ENCODE measurements around the gene SFTA2. TPM values are rescaled to one million over a fixed set of nuclear protein-coding genes. Genes with fewer than 3 reads are reported as not detected.

Gene SFTA2
- total RNA-seq, 2 donors from 2014 or later, result not detected

DNA sequence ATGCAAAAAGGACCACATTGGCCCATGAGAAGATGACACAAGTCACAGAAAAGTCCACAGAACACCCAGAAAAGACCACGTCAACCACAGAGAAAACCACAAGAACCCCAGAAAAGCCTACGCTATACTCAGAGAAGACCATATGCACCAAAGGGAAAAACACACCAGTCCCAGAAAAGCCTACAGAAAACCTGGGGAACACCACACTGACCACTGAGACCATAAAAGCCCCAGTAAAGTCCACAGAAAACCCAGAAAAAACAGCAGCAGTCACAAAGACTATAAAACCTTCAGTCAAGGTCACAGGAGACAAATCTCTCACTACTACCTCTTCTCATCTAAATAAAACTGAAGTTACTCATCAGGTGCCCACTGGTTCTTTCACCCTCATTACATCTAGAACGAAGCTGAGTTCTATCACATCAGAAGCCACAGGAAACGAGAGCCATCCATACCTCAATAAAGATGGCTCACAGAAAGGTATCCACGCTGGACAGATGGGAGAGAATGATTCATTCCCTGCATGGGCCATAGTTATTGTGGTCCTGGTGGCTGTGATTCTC, 20.0 kb upstream of the SFTA2 start:
- TF ChIP-seq, protein P1, sequence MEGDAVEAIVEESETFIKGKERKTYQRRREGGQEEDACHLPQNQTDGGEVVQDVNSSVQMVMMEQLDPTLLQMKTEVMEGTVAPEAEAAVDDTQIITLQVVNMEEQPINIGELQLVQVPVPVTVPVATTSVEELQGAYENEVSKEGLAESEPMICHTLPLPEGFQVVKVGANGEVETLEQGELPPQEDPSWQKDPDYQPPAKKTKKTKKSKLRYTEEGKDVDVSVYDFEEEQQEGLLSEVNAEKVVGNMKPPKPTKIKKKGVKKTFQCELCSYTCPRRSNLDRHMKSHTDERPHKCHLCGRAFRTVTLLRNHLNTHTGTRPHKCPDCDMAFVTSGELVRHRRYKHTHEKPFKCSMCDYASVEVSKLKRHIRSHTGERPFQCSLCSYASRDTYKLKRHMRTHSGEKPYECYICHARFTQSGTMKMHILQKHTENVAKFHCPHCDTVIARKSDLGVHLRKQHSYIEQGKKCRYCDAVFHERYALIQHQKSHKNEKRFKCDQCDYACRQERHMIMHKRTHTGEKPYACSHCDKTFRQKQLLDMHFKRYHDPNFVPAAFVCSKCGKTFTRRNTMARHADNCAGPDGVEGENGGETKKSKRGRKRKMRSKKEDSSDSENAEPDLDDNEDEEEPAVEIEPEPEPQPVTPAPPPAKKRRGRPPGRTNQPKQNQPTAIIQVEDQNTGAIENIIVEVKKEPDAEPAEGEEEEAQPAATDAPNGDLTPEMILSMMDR (IDR thresholded peaks at IDR 0.05), result no peak
- Histone ChIP-seq H3K27me3 (replicated peaks; ENCODE audit: insufficient read depth) (no peaks in the 10 kb centered on the region), H3K9me3 (no peaks in the 10 kb centered on the region), H3K4me1 (ENCODE audit: control insufficient read depth in 1 of 2, low read depth in 2 of 2) (peaks cover 0 to 11% of the 10 kb centered on the region in 2 donors), H3K27ac (no peak overlapping the region), H3K4me3 (no peak overlapping the region), H3K36me3 (no peaks in the 10 kb centered on the region)
- DNase-seq (ENCODE audit: low spot score) (no peak), ATAC-seq (ENCODE audit: insufficient number of reproducible peaks, low FRiP score, low read depth) (no peak)

- DNase-seq (ENCODE audit: low spot score) (no peak), ATAC-seq (ENCODE audit: insufficient number of reproducible peaks, low FRiP score, low read depth) (no peak)
- TF ChIP-seq, protein P1 (IDR thresholded peaks at IDR 0.05), result no peak
- Histone ChIP-seq H3K4me3 (no peak overlapping the region), H3K27me3 (replicated peaks; ENCODE audit: insufficient read depth) (no peaks in the 10 kb centered on the region), H3K9me3 (no peaks in the 10 kb centered on the region), H3K27ac (no peak overlapping the region), H3K36me3 (no peaks in the 10 kb centered on the region), H3K4me1 (ENCODE audit: control insufficient read depth in 1 of 2, low read depth in 2 of 2) (no peaks in the 10 kb centered on the region)
These were observed 16.8 kb upstream of the SFTA2 start for GRCh38 chr6:30948811-30949210.

- Histone ChIP-seq H3K36me3 (no peaks in the 10 kb centered on the region), H3K27me3 (replicated peaks; ENCODE audit: insufficient read depth) (no peaks in the 10 kb centered on the region), H3K9me3 (no peaks in the 10 kb centered on the region), H3K4me1 (ENCODE audit: control insufficient read depth in 1 of 2, low read depth in 2 of 2) (peaks cover 0 to 4% of the 10 kb centered on the region in 2 donors), H3K4me3 (no peak overlapping the region), H3K27ac (no peak overlapping the region)
- TF ChIP-seq, protein P1 (IDR thresholded peaks at IDR 0.05), result no peak
- no peak for ATAC-seq (ENCODE audit: insufficient number of reproducible peaks, low FRiP score, low read depth)
- no peak for DNase-seq (ENCODE audit: low spot score)
These were observed 15.3 kb upstream of the SFTA2 start for GRCh38 chr6:30947231-30947630.

- no peaks in the 10 kb centered on the region for H3K9me3 ChIP-seq
- no peak overlapping the region for H3K27ac ChIP-seq
- no peaks in the 10 kb centered on the region for H3K27me3 ChIP-seq (replicated peaks; ENCODE audit: insufficient read depth)
- DNase-seq (ENCODE audit: low spot score) (no peak), ATAC-seq (ENCODE audit: insufficient number of reproducible peaks, low FRiP score, low read depth) (no peak)
- TF ChIP-seq, protein P1 (IDR thresholded peaks at IDR 0.05), result no peak
- H3K36me3 ChIP-seq, result no peaks in the 10 kb centered on the region
- no peak overlapping the region for H3K4me3 ChIP-seq
- peaks cover 0 to 4% of the 10 kb centered on the region in 2 donors for H3K4me1 ChIP-seq (ENCODE audit: control insufficient read depth in 1 of 2, low read depth in 2 of 2)
These were observed 13.3 kb upstream of the SFTA2 start for GRCh38 chr6:30945281-30945680.

DNA sequence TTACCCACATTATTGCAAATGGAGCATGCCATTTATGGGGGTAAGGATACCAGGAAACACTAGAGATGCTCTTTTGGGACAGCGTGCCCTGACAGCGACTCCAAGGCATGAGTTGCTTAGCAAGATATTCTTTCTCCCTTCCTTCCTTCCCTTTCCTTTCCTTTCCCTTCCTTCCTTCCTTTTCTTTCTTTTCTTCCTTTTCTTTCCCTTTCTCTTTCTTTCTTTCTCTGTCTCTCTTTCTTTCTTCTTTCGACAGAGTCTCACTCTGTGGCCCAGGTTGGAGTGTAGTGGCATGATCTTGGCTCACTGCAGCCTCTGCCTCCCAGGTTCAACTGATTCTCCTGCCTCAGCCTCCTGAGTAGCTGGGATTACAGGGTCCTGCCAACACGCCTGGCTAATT, 12.1 kb upstream of the SFTA2 start:
- no peaks in the 10 kb centered on the region for H3K27me3 ChIP-seq (replicated peaks; ENCODE audit: insufficient read depth)
- DNase-seq (ENCODE audit: low spot score), result no peak
- TF ChIP-seq, protein P1 (IDR thresholded peaks at IDR 0.05), result no peak
- H3K9me3 ChIP-seq, result no peaks in the 10 kb centered on the region
- H3K36me3 ChIP-seq, result no peaks in the 10 kb centered on the region
- no peak overlapping the region for H3K27ac ChIP-seq
- ATAC-seq (ENCODE audit: insufficient number of reproducible peaks, low FRiP score, low read depth), result no peak
- no peak overlapping the region for H3K4me3 ChIP-seq
- peaks cover 0 to 4% of the 10 kb centered on the region in 2 donors for H3K4me1 ChIP-seq (ENCODE audit: control insufficient read depth in 1 of 2, low read depth in 2 of 2)
